Ovary (tissue), 9 donors: Measurements from ENCODE around the gene ANXA11. TPM values are rescaled to one million over a fixed set of nuclear protein-coding genes. Genes with fewer than 3 reads are reported as not detected.

Experiments used
- DNase-seq, 5 donors: peaks; one replicate each; pipeline ENCODE4 v3.0.0-alpha.2; 2019 to 2020
- H3K27ac ChIP-seq, 2 donors: fragments of 200-600 bp; one replicate each; pipeline versions ENCODE4 v1.5.1 to v1.8.0; 2019 to 2022
- H3K27me3 ChIP-seq: fragments of 200-600 bp; one replicate; pipeline ENCODE4 v1.8.0; 2022
- H3K36me3 ChIP-seq: fragments of 200-600 bp; sonication (generic); one replicate; pipeline ENCODE4 v1.5.1; 2019
- H3K4me1 ChIP-seq: one replicate; pipeline ENCODE4 v1.8.1; 2013; ENCODE audit warnings: mild to moderate bottlenecking, moderate library complexity; ENCODE audit not compliant: insufficient read depth
- H3K4me3 ChIP-seq: fragments of 200-600 bp; sonication (generic); one replicate; pipeline ENCODE4 v1.5.1; 2017
- H3K9me3 ChIP-seq, 2 donors: fragments of 200-600 bp in 1 of 2; sonication (generic) in 1 of 2; one replicate each; pipeline versions ENCODE4 v1.5.1 to v1.8.1; 2013 to 2019; ENCODE audit warnings: mild to moderate bottlenecking in 1 of 2, moderate library complexity in 1 of 2
- CTCF ChIP-seq, 3 donors: fragments of 450-650 bp in 2 of 3; fragments of 200-600 bp in 1 of 3; IDR thresholded peaks; one replicate each; pipeline versions ENCODE4 v1.5.1 to v1.8.0; 2016 to 2022; ENCODE audit warnings: antibody characterized with exemption in 3 of 3, mild to moderate bottlenecking in 1 of 3
- EP300 ChIP-seq: sonication (generic); formaldehyde crosslinking; IDR thresholded peaks from one replicate; pipeline ENCODE4 v1.6.1; 2017; ENCODE audit warnings: antibody characterized with exemption
- POLR2A ChIP-seq: fragments of 450-650 bp; IDR thresholded peaks from one replicate; pipeline ENCODE4 v1.6.1; 2017; ENCODE audit warnings: antibody characterized with exemption, mild to moderate bottlenecking, moderate library complexity
- WGBS, 3 donors: extraction: QIAGEN DNeasy Blood & Tissue Kit in 1 of 3; methylation state at CpG; one replicate each; pipeline versions ENCODE4 v1.1.5 to v1.1.7; 2013 to 2017; 5-methylcytosine and 5-hydroxymethylcytosine counted together
- intact Hi-C, 4 donors: fragments of 100-400 bp; cut with DNase I; formaldehyde crosslinking; loops; one replicate each; pipeline versions ENCODE4 v1.11.0 to v1.15.1; 2022 to 2023
- polyA plus RNA-seq, 2 donors: library from polyadenylated mRNA; stranded (reverse); fragments of 200-250 nt in 1 of 2; fragments of 350-450 nt in 1 of 2; fragmentation: Illumina TruSeq in 1 of 2; extraction: RNeasy Lipid Tissue Mini Kit (QIAGEN cat#74804) in 1 of 2; gene quantifications; one replicate each; pipeline ENCODE4 v1.2.3, GENCODE V29; 2013 to 2014
- total RNA-seq, 7 donors: library from RNA; depleted of rRNA in 2 of 7; stranded (reverse); fragments of >200 nt in 2 of 7; fragmentation: NEBNext Ultra II Directional in 3 of 7; extraction: Animal tissue kit (Norgen Biotek cat#: 25700) in 3 of 7; gene quantifications; one replicate each; pipeline versions ENCODE4 v1.1.0 to v1.2.4, GENCODE V29; 2016 to 2023
- donor health status: DM: no; HTN: no; CAD: no; lungs with moderate emphysema.
- donor health status: DM: no; HTN: no; CAD: no.
- donor health status: Bipolar disorder and iron deficiency.
- donor health status: DM: yes; HTN: yes; CAD: no.
- donor health status: DM: no; HTN: no; CAD: no.
- donor health status: DM: yes; HTN: yes; CAD: no.

ANXA11 gene
- total and polyA plus RNA-seq, 9 donors = 44.2 to 372 (median 137) TPM

GRCh38 chr10:80176526-80176925 lies 28.8 kb downstream of the ANXA11 start:
- WGBS, 3 donors = 89 to 95% (median 90%) methylated on average over 6 of the region's 6 CpGs
- Histone ChIP-seq H3K27me3 (no peaks in the 10 kb centered on the region), H3K27ac (no peak overlapping the region), H3K4me3 (no peak overlapping the region), H3K4me1 (peaks cover 4% of the 10 kb centered on the region), H3K9me3 (no peaks in the 10 kb centered on the region), H3K36me3 (no peaks in the 10 kb centered on the region)
- TF ChIP-seq EP300 (no peak), CTCF (IDR thresholded peaks at IDR 0.05) (no peak), POLR2A (no peak)
- peak in 1 of 5 donors; percentile 24 for DNase-seq
- intact Hi-C loops = no loop called here

- Histone ChIP-seq H3K36me3 (no peaks in the 10 kb centered on the region), H3K27me3 (no peaks in the 10 kb centered on the region), H3K27ac (no peak overlapping the region), H3K9me3 (no peaks in the 10 kb centered on the region), H3K4me3 (no peak overlapping the region), H3K4me1 (peaks cover 4% of the 10 kb centered on the region)
- intact Hi-C loops = no loop called here
- 81 to 95% (median 91%) methylated on average over 15 of the region's 15 CpGs for WGBS, 3 donors
- no peak for DNase-seq
- TF ChIP-seq EP300 (no peak), POLR2A (no peak), CTCF (IDR thresholded peaks at IDR 0.05) (no peak)
Measured at GRCh38 chr10:80174641-80175395, 30.5 kb downstream of the ANXA11 start.

GRCh38 chr10:80173466-80173865 lies 31.9 kb downstream of the ANXA11 start:
- Histone ChIP-seq H3K27me3 (no peaks in the 10 kb centered on the region), H3K4me3 (no peak overlapping the region), H3K36me3 (no peaks in the 10 kb centered on the region), H3K9me3 (no peaks in the 10 kb centered on the region), H3K4me1 (peaks cover 4% of the 10 kb centered on the region), H3K27ac (no peak overlapping the region)
- no peak for TF ChIP-seq POLR2A
- TF ChIP-seq EP300 = no peak
- TF ChIP-seq CTCF (IDR thresholded peaks at IDR 0.05) = no peak
- intact Hi-C loops = no loop called here
- WGBS, 3 donors = 43 to 77% (median 61%) methylated on average over 6 of the region's 6 CpGs
- DNase-seq = no peak

- H3K4me1 ChIP-seq = no peaks in the 10 kb centered on the region
- DNase-seq = no peak
- WGBS, 3 donors = 64 to 74% (median 72%) methylated on average over 5 of the region's 5 CpGs
- no peak overlapping the region for H3K4me3 ChIP-seq
- no peaks in the 10 kb centered on the region for H3K9me3 ChIP-seq
- TF ChIP-seq EP300 (no peak), CTCF (IDR thresholded peaks at IDR 0.05) (no peak), POLR2A (no peak)
- no peaks in the 10 kb centered on the region for H3K36me3 ChIP-seq
- no peak overlapping the region for H3K27ac ChIP-seq
- intact Hi-C loops = no loop called here
- no peaks in the 10 kb centered on the region for H3K27me3 ChIP-seq
Measured at GRCh38 chr10:80172896-80173295, 32.4 kb downstream of the ANXA11 start.
